WTC11 (cell line): ENCODE results near the gene STAG1.

ENCODE experiments used
- SP1 ChIP-seq: sonication (generic); formaldehyde crosslinking; conservative IDR thresholded peaks from 2 replicates; pipeline ENCODE4 v1.8.1; 2022; ENCODE audit warnings: missing genetic modification reagents
- TEAD4 ChIP-seq: sonication (generic); formaldehyde crosslinking; IDR thresholded peaks from 2 replicates; pipeline ENCODE4 v1.8.0; 2022; ENCODE audit warnings: mild to moderate bottlenecking, missing genetic modification reagents
- ZBTB21 ChIP-seq: sonication (generic); formaldehyde crosslinking; IDR thresholded peaks from 2 replicates; pipeline ENCODE4 v1.8.1; 2023; ENCODE audit warnings: mild to moderate bottlenecking, missing genetic modification reagents, borderline replicate concordance
- ZNF121 ChIP-seq: sonication (generic); formaldehyde crosslinking; IDR thresholded peaks from 2 replicates; pipeline ENCODE4 v1.8.0; 2023; ENCODE audit warnings: missing genetic modification reagents
- TF ChIP-seq, protein P1 (sequence below): fragments of 200-600 bp; IDR thresholded peaks from 2 replicates; pipeline ENCODE4 v1.8.0; 2022; ENCODE audit warnings: antibody characterized with exemption
- TF ChIP-seq, protein P2 (sequence below): sonication (generic); formaldehyde crosslinking; IDR thresholded peaks from 2 replicates; pipeline ENCODE4 v1.8.0; 2022; ENCODE audit warnings: mild to moderate bottlenecking, missing genetic modification reagents
- TF ChIP-seq, protein P3 (sequence below): sonication (generic); formaldehyde crosslinking; conservative IDR thresholded peaks from 2 replicates; pipeline ENCODE4 v1.8.1; 2022; ENCODE audit warnings: mild to moderate bottlenecking, missing genetic modification reagents
- TF ChIP-seq, protein P4 (sequence below): sonication (generic); formaldehyde crosslinking; IDR thresholded peaks from 2 replicates; pipeline ENCODE4 v1.8.1; 2022; ENCODE audit warnings: low read depth, missing genetic modification reagents, borderline replicate concordance

DNA sequence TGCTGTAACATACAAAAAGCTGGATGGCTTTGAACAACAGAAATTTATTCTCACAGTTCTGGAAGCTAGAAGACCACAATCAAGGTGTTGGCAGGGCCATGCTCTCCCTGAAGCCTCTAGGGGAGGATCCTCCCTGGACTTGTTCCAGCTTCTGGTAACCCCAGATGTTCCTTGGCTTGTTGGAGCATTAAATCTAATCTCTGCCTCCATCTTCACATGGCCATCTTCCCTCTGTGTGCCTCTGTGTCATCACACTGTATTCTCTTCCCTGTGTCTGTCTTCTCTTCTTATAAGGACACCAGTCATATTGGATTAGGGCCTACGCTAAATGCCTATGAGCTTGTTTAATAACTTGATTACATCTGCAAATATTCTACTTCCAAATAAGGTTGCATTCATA is 109.5 kb downstream of the STAG1 start:
- TF ChIP-seq TEAD4 (CRISPR knock-in tag) (no peak), ZNF121 (CRISPR knock-in tag) (no peak), ZBTB21 (CRISPR knock-in tag) (no peak), SP1 (CRISPR knock-in tag) (no peak)
- TF ChIP-seq, protein P1, sequence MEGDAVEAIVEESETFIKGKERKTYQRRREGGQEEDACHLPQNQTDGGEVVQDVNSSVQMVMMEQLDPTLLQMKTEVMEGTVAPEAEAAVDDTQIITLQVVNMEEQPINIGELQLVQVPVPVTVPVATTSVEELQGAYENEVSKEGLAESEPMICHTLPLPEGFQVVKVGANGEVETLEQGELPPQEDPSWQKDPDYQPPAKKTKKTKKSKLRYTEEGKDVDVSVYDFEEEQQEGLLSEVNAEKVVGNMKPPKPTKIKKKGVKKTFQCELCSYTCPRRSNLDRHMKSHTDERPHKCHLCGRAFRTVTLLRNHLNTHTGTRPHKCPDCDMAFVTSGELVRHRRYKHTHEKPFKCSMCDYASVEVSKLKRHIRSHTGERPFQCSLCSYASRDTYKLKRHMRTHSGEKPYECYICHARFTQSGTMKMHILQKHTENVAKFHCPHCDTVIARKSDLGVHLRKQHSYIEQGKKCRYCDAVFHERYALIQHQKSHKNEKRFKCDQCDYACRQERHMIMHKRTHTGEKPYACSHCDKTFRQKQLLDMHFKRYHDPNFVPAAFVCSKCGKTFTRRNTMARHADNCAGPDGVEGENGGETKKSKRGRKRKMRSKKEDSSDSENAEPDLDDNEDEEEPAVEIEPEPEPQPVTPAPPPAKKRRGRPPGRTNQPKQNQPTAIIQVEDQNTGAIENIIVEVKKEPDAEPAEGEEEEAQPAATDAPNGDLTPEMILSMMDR = no peak
- TF ChIP-seq, protein P2, sequence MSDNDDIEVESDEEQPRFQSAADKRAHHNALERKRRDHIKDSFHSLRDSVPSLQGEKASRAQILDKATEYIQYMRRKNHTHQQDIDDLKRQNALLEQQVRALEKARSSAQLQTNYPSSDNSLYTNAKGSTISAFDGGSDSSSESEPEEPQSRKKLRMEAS = no peak
- TF ChIP-seq, protein P3, sequence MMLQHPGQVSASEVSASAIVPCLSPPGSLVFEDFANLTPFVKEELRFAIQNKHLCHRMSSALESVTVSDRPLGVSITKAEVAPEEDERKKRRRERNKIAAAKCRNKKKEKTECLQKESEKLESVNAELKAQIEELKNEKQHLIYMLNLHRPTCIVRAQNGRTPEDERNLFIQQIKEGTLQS (CRISPR knock-in tag) = no peak
- TF ChIP-seq, protein P4, sequence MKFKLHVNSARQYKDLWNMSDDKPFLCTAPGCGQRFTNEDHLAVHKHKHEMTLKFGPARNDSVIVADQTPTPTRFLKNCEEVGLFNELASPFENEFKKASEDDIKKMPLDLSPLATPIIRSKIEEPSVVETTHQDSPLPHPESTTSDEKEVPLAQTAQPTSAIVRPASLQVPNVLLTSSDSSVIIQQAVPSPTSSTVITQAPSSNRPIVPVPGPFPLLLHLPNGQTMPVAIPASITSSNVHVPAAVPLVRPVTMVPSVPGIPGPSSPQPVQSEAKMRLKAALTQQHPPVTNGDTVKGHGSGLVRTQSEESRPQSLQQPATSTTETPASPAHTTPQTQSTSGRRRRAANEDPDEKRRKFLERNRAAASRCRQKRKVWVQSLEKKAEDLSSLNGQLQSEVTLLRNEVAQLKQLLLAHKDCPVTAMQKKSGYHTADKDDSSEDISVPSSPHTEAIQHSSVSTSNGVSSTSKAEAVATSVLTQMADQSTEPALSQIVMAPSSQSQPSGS = no peak
